Sciatic nerve (tissue), 2 donors: Measurements from ENCODE around the gene PITPNB. TPM values are rescaled to one million over a fixed set of nuclear protein-coding genes. Genes with fewer than 3 reads are reported as not detected.
A peak's percentile ranks its signal among the peaks of the same experiment; 100 is the strongest.

Experiments
- ATAC-seq: fragments of 200-7000 bp; cut with Tn5 transposase; one replicate; pipeline ENCODE4 v1.9.1; 2020; ENCODE audit warnings: mild to moderate bottlenecking, moderate library complexity
- DNase-seq: peaks from one replicate; pipeline ENCODE4 v3.0.0-alpha.2; 2020; ENCODE audit warnings: low spot score
- intact Hi-C: fragments of 100-400 bp; cut with DNase I; formaldehyde crosslinking; loops from one replicate; pipeline ENCODE4 v1.14.2; 2022
- total RNA-seq: library from RNA; stranded (reverse); fragmentation: NEBNext Ultra II Directional; extraction: Animal tissue kit (Norgen Biotek cat#: 25700); gene quantifications from one replicate; pipeline ENCODE4 v1.2.1, GENCODE V29; 2021
- donor health status: DM: no; HTN: no; CAD: no.
- donor health status: DM: no; HTN: no; CAD: no.

The PITPNB gene
- 88.8 TPM for total RNA-seq

DNA sequence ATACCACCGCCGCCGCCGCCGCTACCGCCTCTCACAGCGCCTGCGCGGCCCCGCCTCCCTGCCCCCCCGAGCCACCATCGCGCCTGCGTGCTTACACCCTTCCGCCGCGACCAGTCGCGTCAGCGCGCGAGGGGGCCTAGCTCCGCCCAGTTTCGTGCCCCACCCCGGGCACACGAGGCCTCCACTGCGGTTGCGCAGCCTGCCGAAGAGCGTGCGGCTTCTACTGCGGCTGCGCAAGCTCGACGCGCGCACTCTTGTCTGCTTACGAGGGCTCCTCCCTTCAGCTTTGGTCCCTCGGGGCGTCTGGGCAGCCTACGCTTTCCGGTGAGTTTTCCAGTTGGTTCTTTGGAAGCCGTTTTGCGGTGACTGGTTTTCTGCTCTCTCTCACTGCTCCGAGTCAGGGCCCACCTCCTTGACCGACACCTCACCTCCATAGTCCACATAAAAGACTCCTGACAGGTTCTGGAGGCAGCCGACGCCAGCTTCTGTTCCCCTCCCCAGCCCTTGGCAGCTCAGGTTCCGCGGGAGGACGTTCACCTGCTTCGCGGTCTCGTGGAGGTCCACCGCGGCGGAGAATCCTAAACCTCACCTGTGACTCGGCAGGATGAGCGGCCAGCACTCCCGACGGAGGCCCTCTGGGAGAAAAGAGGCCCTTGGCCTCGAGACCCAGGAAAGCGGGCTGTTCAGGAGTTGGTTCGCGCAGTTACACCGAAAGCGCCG lies at the start of gene PITPNB:
Gene PITPNB (minus strand): TSS at position 35 of the 720 bp plus-strand sequence. CDS start 65 bp downstream, outside the sequence.
- ATAC-seq (peak; percentile 98), DNase-seq (peak; percentile 99)
- intact Hi-C loops, result no loop called here

GRCh38 chr22:27966168-27967064 lies 47.4 kb upstream of the PITPNB start:
- intact Hi-C loops, result no loop called here
- DNase-seq (no peak), ATAC-seq (no peak)

DNA sequence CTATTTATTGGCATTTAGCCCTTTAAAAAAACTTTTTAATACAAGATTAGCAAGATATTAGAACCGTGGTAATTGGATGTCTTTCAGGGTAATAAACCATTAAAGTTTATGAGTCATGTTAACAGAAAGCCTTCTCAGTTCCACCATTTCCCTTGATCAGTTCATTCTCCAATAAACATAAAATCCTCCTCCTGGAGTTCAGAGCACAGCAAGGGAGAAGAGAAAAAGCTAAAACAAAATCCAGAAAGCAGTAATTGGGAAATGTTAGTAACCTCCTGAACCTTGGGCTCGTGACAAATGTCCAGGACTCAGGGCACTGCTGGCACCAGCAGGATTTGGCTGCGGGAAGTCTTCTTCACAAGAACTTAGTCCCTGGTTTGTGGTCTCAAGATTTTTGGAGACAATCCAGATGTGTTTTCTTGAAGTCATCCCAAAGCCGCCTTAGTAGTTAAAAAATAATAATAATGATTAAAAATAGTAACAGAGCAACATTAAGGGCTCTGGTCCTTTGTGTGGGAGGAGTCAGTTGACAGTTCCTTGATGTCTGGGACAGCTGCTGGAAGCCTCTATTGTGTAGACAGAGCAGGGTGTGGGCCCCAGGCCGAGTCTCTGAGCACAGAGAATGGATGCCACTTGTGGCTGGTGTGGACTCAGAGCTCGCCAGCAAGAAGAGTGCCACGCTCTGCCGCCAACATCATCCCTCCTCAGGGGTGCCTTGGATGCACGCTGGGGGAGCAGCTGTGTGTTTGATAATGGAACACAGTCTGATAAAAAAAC lies 43.4 kb upstream of the PITPNB start:
- DNase-seq (no peak), ATAC-seq (no peak)
- intact Hi-C loops, result no loop called here

DNA sequence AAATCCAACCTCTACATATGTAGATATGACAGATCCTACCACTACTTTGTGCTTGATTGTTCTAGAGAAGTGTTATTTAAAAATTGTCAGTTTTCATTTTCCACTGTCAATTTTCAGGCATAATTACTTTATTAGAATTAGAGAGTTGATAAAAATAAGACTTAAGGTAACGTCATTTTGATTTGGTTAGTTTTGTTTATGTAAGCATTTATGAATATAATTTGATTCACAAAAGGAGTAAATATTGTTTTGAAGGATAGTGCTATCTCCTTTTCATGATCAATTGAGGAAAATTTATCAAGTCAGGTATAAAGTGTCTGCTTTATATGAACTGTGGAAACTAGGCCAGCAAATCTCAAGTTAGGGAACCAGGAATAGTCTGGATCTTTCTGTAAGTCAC lies 42.6 kb upstream of the PITPNB start:
- no peak for ATAC-seq
- intact Hi-C loops, result no loop called here
- DNase-seq, result no peak

DNA sequence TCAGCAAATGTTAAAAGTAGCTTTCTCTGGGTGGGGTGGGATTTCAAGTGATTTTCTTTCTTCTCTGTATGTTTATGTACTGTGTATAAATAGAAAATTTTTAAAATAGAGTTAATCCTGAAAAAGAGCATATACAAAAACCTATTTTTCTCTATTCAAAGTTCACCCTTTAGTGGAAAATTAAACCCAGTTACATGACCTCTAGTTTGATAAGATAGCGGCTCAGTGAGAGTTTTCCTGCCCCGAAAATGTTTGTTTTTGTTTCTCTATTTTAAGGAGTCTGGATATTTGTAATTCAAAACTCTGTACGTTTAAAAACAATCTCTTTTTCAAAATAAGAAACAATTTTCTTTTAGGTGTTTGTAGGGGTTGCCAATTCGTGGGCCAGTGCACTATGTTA lies 42.1 kb upstream of the PITPNB start:
- DNase-seq (no peak), ATAC-seq (no peak)
- intact Hi-C loops, result no loop called here

- intact Hi-C loops, result no loop called here
- ATAC-seq (no peak), DNase-seq (no peak)
These were observed 40.5 kb upstream of the PITPNB start for GRCh38 chr22:27959335-27960090.

DNA sequence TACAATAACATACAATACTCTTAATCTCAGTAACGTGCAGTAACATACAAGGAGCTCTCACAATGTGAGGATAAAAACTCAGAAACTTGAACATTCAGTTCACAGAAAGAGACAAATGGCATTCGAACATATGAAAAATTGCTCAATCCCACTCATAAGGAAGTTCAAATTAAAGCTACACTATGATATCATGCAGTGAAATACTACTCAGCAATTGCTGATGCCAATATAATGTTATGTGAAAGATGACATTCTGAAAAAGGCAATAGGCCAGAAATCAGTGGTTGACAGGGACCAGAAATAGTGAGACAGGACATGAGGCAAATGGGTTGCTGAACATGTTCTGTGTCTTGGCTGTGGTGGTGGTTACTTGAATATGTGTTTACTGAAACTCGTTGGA lies 33.7 kb upstream of the PITPNB start:
- ATAC-seq (no peak), DNase-seq (no peak)
- intact Hi-C loops, result no loop called here

GRCh38 chr22:27952091-27952490 lies 33.0 kb upstream of the PITPNB start:
- DNase-seq (no peak), ATAC-seq (no peak)
- intact Hi-C loops, result no loop called here

GRCh38 chr22:27949421-27949820 lies 30.4 kb upstream of the PITPNB start:
- intact Hi-C loops, result no loop called here
- ATAC-seq, result no peak
- DNase-seq, result no peak

GRCh38 chr22:27948569-27948968 lies 29.5 kb upstream of the PITPNB start:
- DNase-seq (no peak), ATAC-seq (no peak)
- intact Hi-C loops, result no loop called here

GRCh38 chr22:27947448-27947847 lies 28.4 kb upstream of the PITPNB start:
- intact Hi-C loops, result no loop called here
- ATAC-seq (no peak), DNase-seq (no peak)

- ATAC-seq (no peak), DNase-seq (no peak)
- intact Hi-C loops, result no loop called here
These were observed 22.1 kb upstream of the PITPNB start for GRCh38 chr22:27941143-27941542.

DNA sequence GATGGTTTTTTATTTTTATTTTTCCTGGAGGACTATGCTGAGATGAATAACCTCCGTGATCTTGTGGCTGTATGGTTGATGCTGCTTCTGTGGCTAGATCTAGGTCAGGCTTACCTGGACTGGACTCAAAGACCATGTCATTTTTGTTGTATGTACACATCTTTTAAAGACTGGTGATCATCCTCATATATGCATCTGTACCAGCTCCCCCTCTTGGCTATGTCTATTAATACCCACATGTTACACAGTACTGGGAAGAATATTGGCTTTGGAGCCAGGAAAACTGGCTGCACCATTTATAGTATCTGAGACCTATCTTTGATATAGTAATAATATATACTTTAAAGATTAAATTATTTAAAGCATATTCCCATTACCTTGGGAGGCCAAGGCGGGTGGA lies 18.4 kb upstream of the PITPNB start:
- DNase-seq (no peak), ATAC-seq (no peak)
- intact Hi-C loops, result no loop called here

DNA sequence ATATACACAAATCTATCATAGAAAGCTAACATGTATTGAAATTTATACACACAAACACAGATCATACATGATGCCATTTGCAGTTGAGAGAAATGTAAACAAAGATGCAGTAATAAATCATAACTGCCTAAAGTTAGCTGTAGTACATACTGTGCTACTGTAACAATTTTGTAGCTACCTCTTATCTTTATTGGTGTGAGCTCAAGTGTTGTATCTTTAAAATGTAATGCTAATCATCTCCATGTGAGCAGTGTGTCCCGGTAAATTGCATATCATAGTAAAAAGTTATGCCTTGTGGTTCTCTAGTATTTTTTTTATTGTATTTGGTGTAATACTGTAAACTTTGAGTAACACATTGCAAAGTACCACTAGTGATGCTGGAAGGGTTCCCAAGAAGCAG lies 16.8 kb upstream of the PITPNB start:
- ATAC-seq, result no peak
- no peak for DNase-seq
- intact Hi-C loops, result no loop called here

DNA sequence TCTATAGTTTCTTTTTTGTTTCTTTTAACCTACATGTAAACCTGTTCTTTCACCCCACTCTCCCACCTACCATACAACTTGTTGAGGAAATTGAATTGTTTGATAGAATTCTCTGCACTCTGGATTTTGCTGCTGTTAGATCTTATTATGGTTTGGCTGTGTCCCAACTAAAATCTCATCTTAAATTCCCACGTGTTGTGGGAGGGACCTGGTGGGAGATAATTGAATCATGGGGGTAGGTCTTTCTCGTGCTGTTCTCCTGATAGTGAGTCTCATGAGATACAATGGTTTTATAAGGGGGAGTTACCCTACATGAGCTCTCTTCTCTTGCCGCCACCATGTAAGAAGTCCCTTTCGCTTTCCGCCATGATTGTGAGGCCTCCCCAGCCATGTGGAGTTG lies 15.0 kb upstream of the PITPNB start:
- intact Hi-C loops, result no loop called here
- ATAC-seq, result no peak
- DNase-seq, result no peak

DNA sequence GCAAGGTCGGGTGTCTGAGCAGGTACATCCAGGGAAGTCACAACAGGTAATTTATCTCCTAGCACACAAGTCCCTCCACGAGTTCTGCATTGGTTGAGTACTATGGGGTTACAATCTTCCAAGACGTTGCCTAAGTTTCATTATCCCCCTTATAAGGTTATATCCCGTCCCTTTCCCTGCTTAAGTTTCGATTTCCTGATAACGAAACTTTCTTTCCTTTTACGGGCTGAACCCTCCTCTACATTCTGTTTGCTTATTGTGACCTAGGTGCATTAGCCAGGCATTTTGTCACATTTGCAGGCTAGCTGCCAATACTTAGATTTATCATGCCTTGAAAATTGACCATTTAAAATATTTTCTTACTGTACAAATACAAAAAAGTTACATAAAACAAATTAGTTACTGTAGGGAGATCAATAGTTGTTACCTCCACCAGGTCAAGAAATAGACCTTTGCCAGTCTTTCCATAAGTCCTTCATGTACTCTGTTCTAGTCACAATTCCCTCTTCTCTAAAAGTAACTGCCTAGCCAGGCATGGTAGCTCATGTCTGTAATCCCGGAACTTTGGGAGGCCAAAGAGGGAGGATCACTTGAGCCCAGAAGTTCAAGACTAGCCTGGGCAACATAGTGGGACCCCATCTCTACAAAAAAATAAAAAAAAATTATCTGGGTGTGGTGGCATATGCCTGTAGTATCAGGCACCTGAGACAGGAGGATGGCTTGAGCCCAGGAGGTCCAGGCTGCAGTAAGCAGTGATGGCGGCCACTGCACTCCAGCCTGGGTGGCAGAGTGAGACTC lies 14.3 kb upstream of the PITPNB start:
- DNase-seq, result no peak
- ATAC-seq, result no peak
- intact Hi-C loops, result no loop called here

GRCh38 chr22:27930331-27931060 lies 11.4 kb upstream of the PITPNB start:
- intact Hi-C loops, result no loop called here
- ATAC-seq (no peak), DNase-seq (no peak)

- intact Hi-C loops, result no loop called here
- no peak for DNase-seq
- ATAC-seq, result no peak
These were observed 8.6 kb upstream of the PITPNB start for GRCh38 chr22:27927608-27928007.
